GM12864 (cell line): ENCODE results near the gene TGFB1I1.
"Not testable (repeated sequence)": the region's sequence is repeated elsewhere in the genome, so short reads cannot be mapped to it uniquely, and the experiment has no call there.

ENCODE experiments used
- DNase-seq: peaks from one replicate; pipeline ENCODE4 v3.0.0-alpha.2; 2011; ENCODE audit warnings: low read depth
- H3K4me3 ChIP-seq: 2 replicates; pipeline ENCODE4 v1.5.1; 2011; ENCODE audit warnings: mild to moderate bottlenecking, low read depth, low read length, control low read depth
- TF ChIP-seq, protein P1 (sequence below): IDR thresholded peaks from 2 replicates; pipeline ENCODE4 v1.5.1; 2011; ENCODE audit warnings: low read depth, mild to moderate bottlenecking, moderate library complexity, low read length, control low read depth, inconsistent platforms; ENCODE audit errors: missing control alignments

TGFB1I1 gene

DNA sequence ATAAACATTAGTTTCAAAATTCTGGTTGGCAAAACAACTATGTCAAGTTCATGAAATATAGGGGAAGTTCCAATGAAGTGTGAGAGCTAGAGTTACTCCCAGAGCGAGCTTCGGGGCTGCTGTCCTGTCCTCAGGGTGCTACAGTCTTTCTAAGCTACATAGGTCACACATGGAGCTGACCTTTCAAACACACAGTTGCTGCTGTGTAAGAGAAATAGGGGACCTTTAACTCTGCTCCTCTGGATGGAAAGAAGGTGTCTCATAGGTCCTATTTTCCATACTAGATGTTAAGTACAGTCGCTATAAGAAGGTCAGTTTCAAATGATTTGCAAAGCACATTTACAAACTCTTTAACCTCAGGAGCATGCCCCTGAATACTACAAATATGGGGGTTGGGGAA lies 49.4 kb downstream of the TGFB1I1 start:
- DNase-seq, result no peak
- no peak overlapping the region for H3K4me3 ChIP-seq
- TF ChIP-seq, protein P1, sequence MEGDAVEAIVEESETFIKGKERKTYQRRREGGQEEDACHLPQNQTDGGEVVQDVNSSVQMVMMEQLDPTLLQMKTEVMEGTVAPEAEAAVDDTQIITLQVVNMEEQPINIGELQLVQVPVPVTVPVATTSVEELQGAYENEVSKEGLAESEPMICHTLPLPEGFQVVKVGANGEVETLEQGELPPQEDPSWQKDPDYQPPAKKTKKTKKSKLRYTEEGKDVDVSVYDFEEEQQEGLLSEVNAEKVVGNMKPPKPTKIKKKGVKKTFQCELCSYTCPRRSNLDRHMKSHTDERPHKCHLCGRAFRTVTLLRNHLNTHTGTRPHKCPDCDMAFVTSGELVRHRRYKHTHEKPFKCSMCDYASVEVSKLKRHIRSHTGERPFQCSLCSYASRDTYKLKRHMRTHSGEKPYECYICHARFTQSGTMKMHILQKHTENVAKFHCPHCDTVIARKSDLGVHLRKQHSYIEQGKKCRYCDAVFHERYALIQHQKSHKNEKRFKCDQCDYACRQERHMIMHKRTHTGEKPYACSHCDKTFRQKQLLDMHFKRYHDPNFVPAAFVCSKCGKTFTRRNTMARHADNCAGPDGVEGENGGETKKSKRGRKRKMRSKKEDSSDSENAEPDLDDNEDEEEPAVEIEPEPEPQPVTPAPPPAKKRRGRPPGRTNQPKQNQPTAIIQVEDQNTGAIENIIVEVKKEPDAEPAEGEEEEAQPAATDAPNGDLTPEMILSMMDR, result no peak

DNA sequence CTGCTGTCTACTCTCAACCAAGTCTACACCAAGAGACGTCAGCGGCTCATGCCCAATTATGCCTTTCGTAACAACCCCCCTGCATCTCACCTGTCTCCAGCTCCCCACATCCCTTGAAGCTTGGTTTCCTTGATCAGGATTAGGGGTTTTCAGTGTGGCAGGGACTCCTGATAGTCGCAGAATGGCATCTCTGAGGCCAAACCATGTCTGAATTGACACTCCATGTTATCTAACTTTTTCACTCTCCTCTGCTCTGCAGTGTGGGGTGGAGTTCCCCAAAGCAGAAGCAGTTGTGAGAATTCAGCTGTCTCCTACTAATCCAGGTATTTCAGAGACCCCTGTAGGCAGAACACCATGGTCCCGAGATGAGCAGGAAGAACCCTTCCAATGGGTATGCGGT lies 50.1 kb downstream of the TGFB1I1 start:
- no peak overlapping the region for H3K4me3 ChIP-seq
- DNase-seq, result no peak
- TF ChIP-seq, protein P1, result no peak

DNA sequence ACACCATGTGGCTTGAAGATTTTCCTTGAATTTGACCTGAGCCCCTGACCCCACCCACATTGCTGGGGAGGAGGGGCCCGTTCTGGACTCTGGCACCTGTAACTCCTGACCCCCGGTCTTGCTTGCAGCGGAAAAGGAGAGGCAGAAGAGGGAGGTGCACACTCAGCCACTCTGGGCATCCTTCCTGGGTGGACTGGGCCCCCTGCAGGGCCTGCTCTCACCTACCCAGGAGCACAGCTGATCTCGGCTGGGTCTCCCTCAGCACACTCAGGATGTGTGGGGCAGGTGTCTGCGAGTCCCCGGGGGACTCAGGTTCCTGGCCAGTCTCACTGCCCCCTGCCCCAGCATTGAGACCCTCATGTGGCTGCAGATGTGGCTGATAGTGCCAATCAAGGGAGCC lies 51.8 kb downstream of the TGFB1I1 start:
- H3K4me3 ChIP-seq, DNase-seq: not testable (repeated sequence)

DNA sequence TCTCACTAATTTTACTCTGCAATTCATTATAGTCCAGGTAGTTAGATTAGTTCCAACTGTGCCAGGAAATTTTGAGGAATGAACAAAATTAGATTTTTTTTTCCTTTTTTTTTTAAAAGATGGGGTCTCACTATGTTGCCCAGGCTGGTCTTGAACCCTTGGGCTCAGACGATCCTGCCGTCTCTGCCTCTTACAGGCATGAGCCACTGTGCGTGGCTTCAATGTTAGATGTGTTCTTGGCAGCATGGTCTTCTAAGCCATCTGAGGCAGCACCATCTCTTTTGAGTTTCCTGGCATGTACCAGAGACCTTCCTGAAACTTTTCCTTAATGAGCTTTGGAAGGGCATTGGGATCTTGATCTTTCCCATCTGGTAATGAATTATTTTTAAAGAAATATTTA lies 53.2 kb downstream of the TGFB1I1 start:
- no peak for DNase-seq
- TF ChIP-seq, protein P1, result no peak
- H3K4me3 ChIP-seq, result no peak overlapping the region
